ENCODE results near the gene CCNL2. TPM values are rescaled to one million over a fixed set of nuclear protein-coding genes. Genes with fewer than 3 reads are reported as not detected.
"Not testable (repeated sequence)": the region's sequence is repeated elsewhere in the genome, so short reads cannot be mapped to it uniquely, and the experiment has no call there.

The CCNL2 gene
- total RNA-seq, 2 experiments from 2014 or later, result 110 to 112 TPM

GRCh38 chr1:1422465-1423244, 23.5 kb upstream of the CCNL2 start:
- CTCF ChIA-PET, result no interaction called here
- POLR2A ChIA-PET, result no interaction called here

GRCh38 chr1:1421907-1422464, 22.9 kb upstream of the CCNL2 start:
- ChIA-PET POLR2A (no interaction called here), CTCF (no interaction called here)

- POLR2A ChIA-PET, result no interaction called here
These were observed 22.2 kb upstream of the CCNL2 start, which contains the start of gene ANKRD65 for GRCh38 chr1:1421147-1421906. Gene ANKRD65, minus strand, starts transcription at chr1:1421276. Its CDS starts 271 bp downstream, at chr1:1421005.

GRCh38 chr1:1420654-1421141, 21.6 kb upstream of the CCNL2 start:
- ChIA-PET POLR2A (no interaction called here), CTCF (no interaction called here)

More at GRCh38 chr1:1421147-1421906, 22.2 kb upstream of the CCNL2 start, which contains the start of gene ANKRD65:
- CTCF ChIA-PET, result no interaction called here

GRCh38 chr1:1419813-1420653, 20.9 kb upstream of the CCNL2 start:
- ChIA-PET CTCF (no interaction called here), POLR2A (no interaction called here)

- POLR2A ChIA-PET, result no interaction called here
- CTCF ChIA-PET, result no interaction called here
These were observed 20.3 kb upstream of the CCNL2 start for GRCh38 chr1:1419363-1419812.

GRCh38 chr1:1418464-1419362, 19.6 kb upstream of the CCNL2 start:
- POLR2A ChIA-PET, result no interaction called here
- CTCF ChIA-PET, result no interaction called here

GRCh38 chr1:1417825-1418463, 18.8 kb upstream of the CCNL2 start:
- POLR2A ChIA-PET, CTCF ChIA-PET: not testable (repeated sequence)

- POLR2A ChIA-PET, CTCF ChIA-PET: not testable (repeated sequence)
These were observed 18.3 kb upstream of the CCNL2 start for GRCh38 chr1:1417396-1417795.

- ChIA-PET POLR2A (no interaction called here), CTCF (interaction anchor here (1.4 kb wide), 1 partner anchor 25 kb away, joined by 5 read pairs; no protein-coding TSS in a partner anchor)
These were observed 16.6 kb upstream of the CCNL2 start for GRCh38 chr1:1415751-1416150.

GRCh38 chr1:1412311-1412902, 13.3 kb upstream of the CCNL2 start:
- CTCF ChIA-PET, result not testable (repeated sequence)

GRCh38 chr1:1411626-1412025, 12.5 kb upstream of the CCNL2 start:
- POLR2A ChIA-PET, result no interaction called here
- CTCF ChIA-PET, result no interaction called here

More at GRCh38 chr1:1412311-1412902, 13.3 kb upstream of the CCNL2 start:
- POLR2A ChIA-PET, result not testable (repeated sequence)

GRCh38 chr1:1410238-1410637, 11.1 kb upstream of the CCNL2 start:
- CTCF ChIA-PET, POLR2A ChIA-PET: not testable (repeated sequence)

- CTCF ChIA-PET, result interaction anchor here (1.0 to 2.3 kb wide), 4 partner anchors 9 to 33 kb away, joined by 3 to 7 read pairs (median 5); partner anchors contain the start of genes AURKAIP1 and CCNL2
These were observed 8.6 kb upstream of the CCNL2 start for GRCh38 chr1:1407636-1408318.

GRCh38 chr1:1406821-1407635, 7.9 kb upstream of the CCNL2 start, which contains the start of gene MRPL20:
Gene MRPL20, minus strand, starts transcription at chr1:1407293. Its CDS starts 76 bp downstream, at chr1:1407217.
- POLR2A ChIA-PET, result interaction anchor here (1.9 to 2.3 kb wide), 2 partner anchors 8 to 32 kb away, joined by 11 to 16 read pairs; partner anchors contain the start of genes AURKAIP1 and CCNL2

More at GRCh38 chr1:1407636-1408318, 8.6 kb upstream of the CCNL2 start:
- POLR2A ChIA-PET, result interaction anchor here (1.9 to 2.3 kb wide), 2 partner anchors 9 to 33 kb away, joined by 11 to 16 read pairs; partner anchors contain the start of genes AURKAIP1 and CCNL2

More at GRCh38 chr1:1406821-1407635, 7.9 kb upstream of the CCNL2 start, which contains the start of gene MRPL20:
- CTCF ChIA-PET, result interaction anchor here (0.8 to 2.3 kb wide), 6 partner anchors 8 to 34 kb away, joined by 3 to 7 read pairs (median 4); partner anchors contain the start of genes AURKAIP1 and CCNL2
